Measurements from ENCODE around the gene SREBF2.
A peak's percentile ranks its signal among the peaks of the same experiment; 100 is the strongest.

Gene SREBF2

GRCh38 chr22:41876275-41876674 lies 43.4 kb downstream of the SREBF2 start:
- Histone ChIP-seq H3K4me1 (ENCODE audit: control insufficient read depth, insufficient read depth, low read depth, low read length) (peaks cover 2% of the 10 kb centered on the region), H3K4me3 (ENCODE audit: insufficient read depth in 1 of 2, low read depth in 1 of 2, low read length in 2 of 2) (no peak overlapping the region), H2BK12ac (ENCODE audit: low read length in 2 of 2) (no peak overlapping the region), H3K9me3 (ENCODE audit: control insufficient read depth, low read length) (no peaks in the 10 kb centered on the region), H3K9ac (ENCODE audit: low read length) (peak overlapping the region; percentile 25), H2BK120ac (ENCODE audit: low read depth, low read length) (no peak overlapping the region), H3K79me1 (replicated peaks; ENCODE audit: low read length, poor library complexity, severe bottlenecking) (peaks cover 28% of the 10 kb centered on the region), H2BK5ac (ENCODE audit: low read depth, low read length, poor library complexity, severe bottlenecking) (no peak overlapping the region), H3K14ac (ENCODE audit: low read length in 2 of 2) (no peak overlapping the region), H2BK15ac (ENCODE audit: low read depth, poor library complexity, severe bottlenecking) (no peak overlapping the region), H3K27ac (ENCODE audit: low read length, poor library complexity, severe bottlenecking) (no peak overlapping the region), H3K36me3 (ENCODE audit: control insufficient read depth in 1 of 2, insufficient read depth in 2 of 2, low read depth in 1 of 2, low read length in 2 of 2) (peaks cover 57 to 91% of the 10 kb centered on the region in 2 experiments), H3K4ac (ENCODE audit: low read depth in 1 of 2, low read length in 2 of 2) (no peak overlapping the region), H2AK5ac (ENCODE audit: low read length, severe bottlenecking) (no peak overlapping the region), H4K91ac (ENCODE audit: low read length) (no peak overlapping the region), H4K8ac (ENCODE audit: low read length) (no peak overlapping the region), H3K23ac (ENCODE audit: low read length in 2 of 2) (no peak overlapping the region), H3K27me3 (ENCODE audit: control insufficient read depth in 1 of 2, insufficient read depth in 1 of 2, low read length in 2 of 2) (no peaks in the 10 kb centered on the region), H3K18ac (ENCODE audit: low read depth in 1 of 2, low read length in 2 of 2) (no peak overlapping the region), H3K4me2 (ENCODE audit: low read length, poor library complexity, severe bottlenecking) (no peak overlapping the region), H2AFZ (ENCODE audit: low read depth, low read length) (no peak overlapping the region)
- 100% methylated on average over 1 of the region's 3 CpGs for WGBS
- no peak for DNase-seq

GRCh38 chr22:41876675-41877074 lies 43.8 kb downstream of the SREBF2 start:
- Histone ChIP-seq H3K4me1 (ENCODE audit: control insufficient read depth, insufficient read depth, low read depth, low read length) (peaks cover 2% of the 10 kb centered on the region), H3K14ac (ENCODE audit: low read length in 2 of 2) (no peak overlapping the region), H2BK12ac (ENCODE audit: low read length in 2 of 2) (no peak overlapping the region), H3K18ac (ENCODE audit: low read depth in 1 of 2, low read length in 2 of 2) (no peak overlapping the region), H3K9me3 (ENCODE audit: control insufficient read depth, low read length) (no peaks in the 10 kb centered on the region), H3K9ac (ENCODE audit: low read length) (no peak overlapping the region), H3K4ac (ENCODE audit: low read depth in 1 of 2, low read length in 2 of 2) (no peak overlapping the region), H3K36me3 (ENCODE audit: control insufficient read depth in 1 of 2, insufficient read depth in 2 of 2, low read depth in 1 of 2, low read length in 2 of 2) (peaks cover 58 to 91% of the 10 kb centered on the region in 2 experiments), H3K23ac (ENCODE audit: low read length in 2 of 2) (no peak overlapping the region), H4K8ac (ENCODE audit: low read length) (no peak overlapping the region), H4K91ac (ENCODE audit: low read length) (no peak overlapping the region), H3K4me3 (ENCODE audit: insufficient read depth in 1 of 2, low read depth in 1 of 2, low read length in 2 of 2) (no peak overlapping the region), H3K27me3 (ENCODE audit: control insufficient read depth in 1 of 2, insufficient read depth in 1 of 2, low read length in 2 of 2) (no peaks in the 10 kb centered on the region), H2BK5ac (ENCODE audit: low read depth, low read length, poor library complexity, severe bottlenecking) (no peak overlapping the region), H2BK120ac (ENCODE audit: low read depth, low read length) (no peak overlapping the region), H3K4me2 (ENCODE audit: low read length, poor library complexity, severe bottlenecking) (no peak overlapping the region), H3K79me1 (replicated peaks; ENCODE audit: low read length, poor library complexity, severe bottlenecking) (peaks cover 31% of the 10 kb centered on the region), H3K27ac (ENCODE audit: low read length, poor library complexity, severe bottlenecking) (no peak overlapping the region), H2AK5ac (ENCODE audit: low read length, severe bottlenecking) (no peak overlapping the region), H2BK15ac (ENCODE audit: low read depth, poor library complexity, severe bottlenecking) (no peak overlapping the region), H2AFZ (ENCODE audit: low read depth, low read length) (no peak overlapping the region)
- no peak for DNase-seq

DNA sequence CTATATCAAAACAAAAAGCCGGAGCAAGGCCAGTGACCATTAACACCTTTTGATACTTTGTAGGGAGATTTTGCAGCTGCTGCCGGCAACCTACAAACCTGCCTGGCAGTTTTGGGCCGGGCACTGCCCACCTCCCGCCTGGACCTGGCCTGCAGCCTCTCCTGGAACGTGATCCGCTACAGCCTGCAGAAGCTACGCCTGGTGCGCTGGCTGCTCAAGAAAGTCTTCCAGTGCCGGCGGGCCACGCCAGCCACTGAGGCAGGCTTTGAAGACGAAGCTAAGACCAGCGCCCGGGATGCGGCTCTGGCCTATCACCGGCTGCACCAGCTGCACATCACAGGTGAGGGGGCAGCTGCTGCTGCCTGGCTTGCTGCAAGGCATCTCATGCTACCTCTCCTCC lies 47.7 kb downstream of the SREBF2 start:
- no peak overlapping the region for H3K4me2 ChIP-seq (ENCODE audit: low read length, poor library complexity, severe bottlenecking)

DNA sequence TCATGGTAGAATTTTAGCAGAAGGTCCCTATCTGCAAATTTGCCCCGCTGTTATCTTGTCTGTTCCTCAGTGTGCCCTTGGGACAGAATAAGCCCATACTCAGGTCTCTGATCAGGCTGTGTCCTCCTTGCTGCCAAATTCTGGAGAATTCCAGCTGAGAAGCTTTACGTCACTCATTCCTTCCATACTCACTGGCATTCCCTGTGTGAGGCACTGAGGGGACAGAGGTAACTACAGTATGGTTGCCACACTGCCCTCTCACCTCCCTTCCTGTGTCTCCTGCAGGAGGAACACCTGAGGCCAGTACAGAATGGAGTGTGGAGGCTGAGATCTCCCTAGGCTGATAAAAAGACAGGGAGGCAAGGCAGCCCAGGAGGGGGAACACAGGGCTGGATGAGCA lies 50.5 kb downstream of the SREBF2 start:
- Histone ChIP-seq H3K4me2 (ENCODE audit: low read length, poor library complexity, severe bottlenecking) (no peak overlapping the region), H3K14ac (ENCODE audit: low read length in 2 of 2) (peak overlapping the region in 1 of 2 experiments; percentile 44), H3K27ac (ENCODE audit: low read length, poor library complexity, severe bottlenecking) (no peak overlapping the region), H3K4ac (ENCODE audit: low read depth in 1 of 2, low read length in 2 of 2) (no peak overlapping the region), H2BK15ac (ENCODE audit: low read depth, poor library complexity, severe bottlenecking) (no peak overlapping the region), H3K23ac (ENCODE audit: low read length in 2 of 2) (no peak overlapping the region), H3K9me3 (ENCODE audit: control insufficient read depth, low read length) (no peaks in the 10 kb centered on the region), H2AK5ac (ENCODE audit: low read length, severe bottlenecking) (peak overlapping the region; percentile 5), H2BK5ac (ENCODE audit: low read depth, low read length, poor library complexity, severe bottlenecking) (no peak overlapping the region), H3K4me3 (ENCODE audit: insufficient read depth in 1 of 2, low read depth in 1 of 2, low read length in 2 of 2) (no peak overlapping the region), H3K18ac (ENCODE audit: low read depth in 1 of 2, low read length in 2 of 2) (no peak overlapping the region), H2AFZ (ENCODE audit: low read depth, low read length) (no peak overlapping the region), H3K9ac (ENCODE audit: low read length) (no peak overlapping the region), H2BK120ac (ENCODE audit: low read depth, low read length) (no peak overlapping the region), H4K8ac (ENCODE audit: low read length) (no peak overlapping the region), H3K27me3 (ENCODE audit: control insufficient read depth in 1 of 2, insufficient read depth in 1 of 2, low read length in 2 of 2) (no peaks in the 10 kb centered on the region), H4K91ac (ENCODE audit: low read length) (no peak overlapping the region), H2BK12ac (ENCODE audit: low read length in 2 of 2) (no peak overlapping the region), H3K79me1 (replicated peaks; ENCODE audit: low read length, poor library complexity, severe bottlenecking) (peaks cover 22% of the 10 kb centered on the region), H3K36me3 (ENCODE audit: control insufficient read depth in 1 of 2, insufficient read depth in 2 of 2, low read depth in 1 of 2, low read length in 2 of 2) (peaks cover 55 to 97% of the 10 kb centered on the region in 2 experiments), H3K4me1 (ENCODE audit: control insufficient read depth, insufficient read depth, low read depth, low read length) (peaks cover 19% of the 10 kb centered on the region)
- 100% methylated on average over 1 of the region's 2 CpGs for WGBS
- DNase-seq = no peak

More for the DNA sequence above, 47.7 kb downstream of the SREBF2 start:
- Histone ChIP-seq H2BK12ac (ENCODE audit: low read length in 2 of 2) (no peak overlapping the region), H3K4ac (ENCODE audit: low read depth in 1 of 2, low read length in 2 of 2) (no peak overlapping the region), H3K4me1 (ENCODE audit: control insufficient read depth, insufficient read depth, low read depth, low read length) (peaks cover 17% of the 10 kb centered on the region), H3K14ac (ENCODE audit: low read length in 2 of 2) (no peak overlapping the region), H2AK5ac (ENCODE audit: low read length, severe bottlenecking) (no peak overlapping the region), H3K36me3 (ENCODE audit: control insufficient read depth in 1 of 2, insufficient read depth in 2 of 2, low read depth in 1 of 2, low read length in 2 of 2) (peaks cover 58 to 96% of the 10 kb centered on the region in 2 experiments), H4K8ac (ENCODE audit: low read length) (no peak overlapping the region), H4K91ac (ENCODE audit: low read length) (no peak overlapping the region), H3K23ac (ENCODE audit: low read length in 2 of 2) (no peak overlapping the region), H3K9me3 (ENCODE audit: control insufficient read depth, low read length) (no peaks in the 10 kb centered on the region), H3K27ac (ENCODE audit: low read length, poor library complexity, severe bottlenecking) (no peak overlapping the region), H3K18ac (ENCODE audit: low read depth in 1 of 2, low read length in 2 of 2) (no peak overlapping the region), H2AFZ (ENCODE audit: low read depth, low read length) (no peak overlapping the region), H3K9ac (ENCODE audit: low read length) (no peak overlapping the region), H2BK5ac (ENCODE audit: low read depth, low read length, poor library complexity, severe bottlenecking) (no peak overlapping the region), H3K4me3 (ENCODE audit: insufficient read depth in 1 of 2, low read depth in 1 of 2, low read length in 2 of 2) (no peak overlapping the region), H3K79me1 (replicated peaks; ENCODE audit: low read length, poor library complexity, severe bottlenecking) (peaks cover 33% of the 10 kb centered on the region), H3K27me3 (ENCODE audit: control insufficient read depth in 1 of 2, insufficient read depth in 1 of 2, low read length in 2 of 2) (no peaks in the 10 kb centered on the region), H2BK120ac (ENCODE audit: low read depth, low read length) (no peak overlapping the region), H2BK15ac (ENCODE audit: low read depth, poor library complexity, severe bottlenecking) (no peak overlapping the region)
- DNase-seq = no peak
- WGBS = 98% methylated on average over 16 of the region's 16 CpGs

Measured in mesenchymal stem cell (in vitro differentiated cells and primary cell).